Activated CD4-positive, CD25-positive, alpha-beta regulatory T cell (primary cell): ENCODE results near the gene TAF6.

Experiments used
- DNase-seq, 4 experiments: peaks; one replicate each; lab custom pipeline; 2025; lab: John Stamatoyannopoulos, UW

TAF6 gene

GRCh38 chr7:100119072-100119969 lies at the start of gene TAF6, which contains the start of gene CNPY4:
Gene TAF6, minus strand, starts transcription at chr7:100119358. Its CDS starts 5,149 bp downstream, at chr7:100114209.
Gene CNPY4, plus strand, starts transcription at chr7:100119634. Its CDS starts 111 bp downstream, at chr7:100119745.
- DNase-seq, result peak; percentile 83 to 89 (median 87)

- DNase-seq, result no peak
These were observed 48.8 kb upstream of the TAF6 start for GRCh38 chr7:100167912-100168323.

DNA sequence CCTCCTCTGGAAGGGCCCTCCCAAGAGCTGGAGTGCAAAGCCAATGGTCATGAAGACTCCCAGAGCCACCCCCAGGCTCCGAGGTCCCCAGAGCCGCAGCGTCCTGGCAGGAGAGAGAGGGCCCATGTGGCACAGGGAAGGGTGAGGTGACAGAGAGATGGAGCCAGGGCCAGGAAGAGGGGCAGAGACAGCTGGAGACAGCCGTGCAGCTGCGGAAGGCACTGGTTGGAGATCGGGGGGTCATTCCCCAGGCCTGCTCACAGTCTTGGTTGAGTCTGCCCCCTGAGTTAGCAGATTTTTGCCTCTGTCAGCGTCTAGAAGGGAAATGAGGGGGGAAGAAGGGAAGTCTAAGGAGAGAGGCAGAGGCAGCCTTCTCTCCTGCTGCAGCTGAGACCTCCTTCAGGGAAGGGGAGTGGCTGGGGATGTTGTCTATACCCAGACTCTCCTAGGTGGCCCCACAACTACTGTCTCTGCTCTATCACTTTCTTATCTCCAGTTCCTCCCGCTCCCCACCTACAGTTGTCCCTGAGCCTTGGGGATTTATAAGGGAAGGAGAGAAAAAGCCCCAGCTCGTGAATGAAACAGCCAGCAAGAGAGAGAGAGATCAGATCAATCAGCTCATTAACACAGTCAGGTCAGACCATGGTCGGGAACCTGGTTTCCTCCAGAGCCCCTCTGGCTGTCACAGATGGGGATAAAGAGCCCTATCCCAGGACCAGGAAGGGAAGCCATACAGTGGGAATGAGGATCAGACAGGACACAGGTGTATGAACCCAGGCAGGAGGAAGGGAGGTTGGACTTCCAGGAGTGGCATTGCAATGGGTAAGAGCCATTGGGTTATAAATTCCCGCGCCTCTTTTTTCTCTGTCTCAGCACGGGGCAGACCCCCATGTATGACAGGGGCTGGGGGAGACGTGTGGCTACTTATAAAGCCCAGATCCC lies 48.1 kb upstream of the TAF6 start:
- DNase-seq, result no peak

- DNase-seq, result peak in 1 of 4 experiments; percentile 24
These were observed 47.3 kb upstream of the TAF6 start for GRCh38 chr7:100166317-100166940.

GRCh38 chr7:100163871-100164270 lies 44.7 kb upstream of the TAF6 start:
- no peak for DNase-seq

- no peak for DNase-seq
These were observed 43.9 kb upstream of the TAF6 start for GRCh38 chr7:100163006-100163531.

GRCh38 chr7:100160067-100160466 lies 40.9 kb upstream of the TAF6 start:
- no peak for DNase-seq

GRCh38 chr7:100159099-100159623 lies 40.0 kb upstream of the TAF6 start:
- DNase-seq, result no peak

GRCh38 chr7:100158229-100159098 lies 39.3 kb upstream of the TAF6 start, which contains the start of gene TRAPPC14:
Gene TRAPPC14, minus strand, starts transcription at chr7:100158723. Its CDS starts 224 bp downstream, at chr7:100158499.
- peak; percentile 77 to 91 (median 85) for DNase-seq

DNA sequence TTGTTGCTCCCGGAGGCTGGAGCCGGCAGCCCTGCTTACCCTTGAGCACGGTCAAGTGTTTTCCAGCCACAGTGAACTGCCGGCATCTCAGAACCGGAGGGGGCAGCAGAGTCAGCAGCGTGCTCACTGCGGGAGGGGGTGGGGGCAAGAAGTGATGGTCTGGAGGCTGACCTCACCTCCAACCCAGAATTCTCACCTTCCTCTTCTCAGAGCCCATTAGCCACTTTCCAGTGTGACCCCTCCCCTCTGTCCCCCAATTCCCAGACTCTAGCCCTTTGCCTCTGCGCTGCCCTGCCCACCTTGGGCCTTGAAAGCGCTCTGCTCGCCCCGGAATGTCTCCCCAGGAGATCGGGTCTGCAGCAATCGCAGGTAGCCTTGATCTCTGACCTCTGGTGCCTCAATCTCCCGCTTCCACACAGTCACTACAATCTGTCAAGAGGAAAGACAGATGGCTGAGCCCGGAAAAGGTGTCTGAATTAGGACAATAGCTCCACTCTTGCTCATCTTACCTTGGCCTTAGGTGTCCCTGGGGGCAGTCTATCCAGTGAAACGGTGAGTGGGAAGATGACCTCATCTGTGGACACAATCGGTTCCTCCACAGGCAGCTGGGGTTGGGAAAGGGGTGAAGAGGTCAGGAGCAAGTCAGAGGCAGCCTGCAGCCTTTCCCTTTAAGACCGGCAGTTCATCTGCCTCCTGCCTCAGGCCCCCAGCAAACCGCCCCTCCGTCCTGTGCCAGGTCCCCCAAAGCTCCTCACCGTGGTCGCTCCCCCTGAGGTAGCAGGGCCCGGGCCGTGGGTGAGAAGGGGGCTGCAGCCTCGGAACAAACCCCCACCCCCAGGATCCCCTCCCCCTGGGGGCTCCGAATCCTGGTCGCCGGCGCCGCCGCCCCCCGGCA lies 38.4 kb upstream of the TAF6 start:
- DNase-seq, result no peak

GRCh38 chr7:100157069-100157333 lies 37.8 kb upstream of the TAF6 start:
- DNase-seq, result no peak

GRCh38 chr7:100156331-100157068 lies 37.3 kb upstream of the TAF6 start:
- DNase-seq, result no peak

GRCh38 chr7:100155553-100156317 lies 36.6 kb upstream of the TAF6 start:
- no peak for DNase-seq

DNA sequence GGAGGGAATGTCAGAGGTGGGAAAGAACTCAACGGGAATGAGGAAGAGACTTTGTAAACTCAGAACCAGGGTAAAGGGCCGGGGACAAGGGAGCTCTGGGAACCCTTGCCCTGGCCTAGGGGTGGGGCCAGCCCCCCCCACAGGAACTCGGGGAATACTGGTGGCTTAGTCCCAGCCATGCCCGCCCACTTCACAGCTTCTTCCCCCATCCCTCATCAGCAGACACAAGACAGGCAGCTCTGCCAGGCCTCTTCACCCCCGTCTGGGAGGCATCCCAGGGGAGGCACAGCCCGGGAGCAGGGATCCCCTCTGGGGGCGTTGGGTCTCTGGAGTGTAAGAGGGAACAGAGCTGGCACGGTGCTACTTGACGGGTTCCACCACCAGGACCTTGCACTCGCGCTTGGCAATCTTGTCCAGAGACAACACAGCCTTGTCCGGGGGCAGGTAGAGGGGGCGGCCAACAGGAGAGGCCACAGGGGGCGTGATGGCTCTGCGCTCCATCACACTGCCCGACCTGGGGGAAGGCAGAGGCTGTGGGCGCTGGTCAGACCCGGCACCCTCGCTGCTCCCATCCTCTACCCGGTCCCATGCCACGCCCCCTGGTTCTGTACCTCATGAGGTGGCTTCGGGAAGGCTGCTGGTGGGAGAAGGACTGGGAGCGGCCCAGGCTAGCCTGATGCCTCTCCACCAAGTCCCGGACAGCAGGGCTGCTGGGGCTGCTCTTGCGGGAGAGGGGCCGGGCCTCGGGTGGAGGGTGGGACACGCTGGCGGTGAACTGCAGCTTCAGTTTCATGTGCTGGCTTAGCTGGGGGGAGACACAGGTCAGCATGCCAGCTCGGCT lies 35.7 kb upstream of the TAF6 start:
- no peak for DNase-seq

DNA sequence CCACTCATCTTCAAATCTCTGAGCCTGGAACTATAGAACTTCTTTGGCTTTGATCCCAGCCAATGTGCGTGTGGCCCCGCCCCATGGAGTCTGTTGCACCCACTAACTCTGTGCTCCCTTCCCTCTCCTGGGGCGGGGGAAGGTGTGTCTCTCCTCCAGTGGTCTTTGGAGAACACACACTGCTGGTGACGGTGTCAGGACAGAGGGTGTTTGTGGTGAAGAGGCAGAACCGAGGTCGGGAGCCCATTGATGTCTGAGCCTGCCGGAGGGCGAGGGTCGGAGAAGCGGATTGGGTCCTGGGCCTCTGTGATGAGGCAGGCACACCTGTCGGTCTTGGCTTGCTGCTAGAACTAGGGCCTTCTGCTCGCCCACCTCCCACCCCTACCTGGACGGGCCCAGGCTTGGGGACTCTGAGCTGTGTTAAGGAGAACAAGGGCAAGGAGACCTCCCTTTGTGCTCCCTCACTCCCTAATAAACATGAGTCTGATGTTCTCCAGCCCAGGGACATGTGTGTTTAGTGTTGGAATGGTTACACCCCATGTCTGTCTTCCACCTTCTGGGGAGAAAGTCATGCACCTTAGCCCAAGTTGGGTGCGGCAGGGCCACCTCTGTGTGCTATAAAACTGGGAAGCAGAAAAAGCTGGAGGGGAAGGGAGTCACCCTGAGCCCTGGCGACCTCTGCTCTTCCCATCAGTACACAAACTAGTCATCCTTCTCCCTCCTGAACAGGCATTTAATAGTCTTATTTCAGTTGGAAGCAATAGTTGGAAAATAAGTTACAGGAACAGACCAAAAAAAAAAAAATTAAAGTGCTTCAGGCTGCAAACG lies 34.8 kb upstream of the TAF6 start:
- DNase-seq, result no peak

DNA sequence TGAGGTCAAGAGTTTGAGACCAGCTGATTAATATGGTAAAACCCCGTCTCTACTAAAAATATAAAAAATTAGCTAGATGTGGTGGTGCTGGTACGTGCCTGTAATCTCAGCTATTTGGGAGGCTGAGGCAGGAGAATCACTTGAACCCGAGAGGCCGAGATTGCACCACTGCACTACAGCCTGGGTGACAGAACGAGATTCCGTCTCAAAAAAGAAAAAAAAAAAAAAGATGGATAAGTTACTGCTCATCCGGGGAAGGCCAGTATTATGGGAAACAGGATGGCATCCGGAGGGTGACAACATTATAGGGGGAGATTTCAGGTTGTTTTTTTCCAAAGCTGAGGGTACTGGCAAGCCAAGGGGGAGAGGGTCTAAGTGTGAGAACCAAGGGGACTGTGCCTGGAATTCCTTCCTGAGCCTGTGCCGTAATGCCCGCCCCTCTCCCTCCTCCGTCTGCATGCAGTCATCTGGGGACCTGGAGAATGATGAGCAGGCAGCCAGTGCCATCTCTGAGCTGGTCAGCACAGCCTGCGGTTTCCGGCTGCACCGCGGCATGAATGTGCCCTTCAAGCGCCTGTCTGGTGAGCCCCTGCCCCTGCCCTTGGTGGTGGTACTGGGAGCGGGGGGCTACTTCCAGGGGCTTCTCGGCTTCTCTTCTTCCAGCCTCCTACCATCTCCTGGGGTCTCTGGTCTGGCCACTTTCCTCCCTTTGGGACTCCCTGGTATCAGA lies 33.9 kb upstream of the TAF6 start:
- DNase-seq, result no peak
